ENCODE results near the gene GEMIN5.
"Not testable (repeated sequence)": the region's sequence is repeated elsewhere in the genome, so short reads cannot be mapped to it uniquely, and the experiment has no call there.

Gene GEMIN5

GRCh38 chr5:154937718-154938466 lies at the start of gene GEMIN5:
Gene GEMIN5, minus strand, starts transcription at chr5:154938211. Its CDS starts 78 bp downstream, at chr5:154938133.
- DNase-seq, result peak; percentile 74

GRCh38 chr5:154986151-154986550 lies 48.1 kb upstream of the GEMIN5 start:
- DNase-seq, result no peak

GRCh38 chr5:154984946-154985516 lies 47.0 kb upstream of the GEMIN5 start:
- DNase-seq, result no peak

GRCh38 chr5:154978294-154978693 lies 40.3 kb upstream of the GEMIN5 start:
- DNase-seq, result not testable (repeated sequence)

- DNase-seq, result no peak
Observed at GRCh38 chr5:154977409-154977808, 39.4 kb upstream of the GEMIN5 start.

- not testable (repeated sequence) for DNase-seq
Observed at GRCh38 chr5:154976082-154976481, 38.1 kb upstream of the GEMIN5 start.

GRCh38 chr5:154972476-154973080 lies 34.6 kb upstream of the GEMIN5 start:
- no peak for DNase-seq

- DNase-seq, result no peak
Observed at GRCh38 chr5:154971501-154971900, 33.5 kb upstream of the GEMIN5 start.

- DNase-seq, result no peak
Observed at GRCh38 chr5:154970759-154971158, 32.7 kb upstream of the GEMIN5 start.

GRCh38 chr5:154968953-154969352 lies 30.9 kb upstream of the GEMIN5 start:
- DNase-seq, result no peak

- peak; percentile 22 for DNase-seq
Observed at GRCh38 chr5:154967421-154968024, 29.5 kb upstream of the GEMIN5 start.

- no peak for DNase-seq
Observed at GRCh38 chr5:154966874-154967273, 28.9 kb upstream of the GEMIN5 start.

- no peak for DNase-seq
Observed at GRCh38 chr5:154966081-154966841, 28.2 kb upstream of the GEMIN5 start.

- no peak for DNase-seq
Observed at GRCh38 chr5:154962494-154962893, 24.5 kb upstream of the GEMIN5 start.

- no peak for DNase-seq
Observed at GRCh38 chr5:154956712-154957111, 18.7 kb upstream of the GEMIN5 start.

- DNase-seq, result no peak
Observed at GRCh38 chr5:154949781-154950180, 11.8 kb upstream of the GEMIN5 start.

- DNase-seq, result no peak
Observed at GRCh38 chr5:154948313-154948712, 10.3 kb upstream of the GEMIN5 start.

GRCh38 chr5:154947778-154948177 lies 9.8 kb upstream of the GEMIN5 start:
- peak; percentile 15 for DNase-seq

- DNase-seq, result no peak
Observed at GRCh38 chr5:154945695-154946301, 7.8 kb upstream of the GEMIN5 start.

- no peak for DNase-seq
Observed at GRCh38 chr5:154944716-154945115, 6.7 kb upstream of the GEMIN5 start.

- DNase-seq, result no peak
Observed at GRCh38 chr5:154943527-154943926, 5.5 kb upstream of the GEMIN5 start.

GRCh38 chr5:154940772-154941620 lies 3.0 kb upstream of the GEMIN5 start, which contains the start of gene MRPL22:
Gene MRPL22, plus strand, starts transcription at chr5:154941073. Its CDS starts 38 bp downstream, at chr5:154941111.
- DNase-seq, result peak; percentile 84

Measured in NCI-H1048 (cell line).